Measurements from ENCODE around the gene PALD1. TPM values are rescaled to one million over a fixed set of nuclear protein-coding genes. Genes with fewer than 3 reads are reported as not detected.

The PALD1 gene
- total RNA-seq, 2 donors from 2014 or later: 17.3 to 19.7 TPM

- H3K27me3 ChIP-seq (ENCODE audit: control insufficient read depth, insufficient read depth, low read length, poor library complexity, severe bottlenecking): no peaks in the 10 kb centered on the region
- TF ChIP-seq CTCF (conservative IDR thresholded peaks at IDR 0.05): no peak
- peaks cover 5% of the 10 kb centered on the region for H3K36me3 Mint-ChIP-seq (ENCODE audit: low read depth)
- no peaks in the 10 kb centered on the region for H3K27me3 Mint-ChIP-seq (ENCODE audit: insufficient read depth)
- H3K4me1 ChIP-seq (ENCODE audit: control insufficient read depth, insufficient read depth, low read length): peaks cover 5% of the 10 kb centered on the region
- no peak overlapping the region for H3K4me3 ChIP-seq (ENCODE audit: low read length)
- WGBS, 2 experiments (ENCODE audit: insufficient coverage in 1 of 2, insufficient read length in 1 of 2): 89% methylated on average over 4 of the region's 4 CpGs; no CpG with 5 or more reads in 1 of the 2 experiments
- H3K9me3 ChIP-seq (ENCODE audit: control insufficient read depth, low read length): no peaks in the 10 kb centered on the region
- H3K4me3 Mint-ChIP-seq: no peak overlapping the region
- no peak for DNase-seq
- no peak overlapping the region for H3K27ac ChIP-seq (ENCODE audit: low read depth, low read length)
- H3K36me3 ChIP-seq (ENCODE audit: control insufficient read depth, insufficient read depth, low read length): no peaks in the 10 kb centered on the region
- H3K27ac Mint-ChIP-seq: peak overlapping the region; percentile 66
- H3K4me1 Mint-ChIP-seq: peaks cover 32% of the 10 kb centered on the region
- H3K9me3 Mint-ChIP-seq: no peaks in the 10 kb centered on the region
- no peak overlapping the region for H3K9ac ChIP-seq (ENCODE audit: extremely low read depth, low read length, poor library complexity, severe bottlenecking)
Observed at GRCh38 chr10:70495691-70496261, 17.2 kb downstream of the PALD1 start.

- H3K27me3 ChIP-seq (ENCODE audit: control insufficient read depth, insufficient read depth, low read length, poor library complexity, severe bottlenecking): no peaks in the 10 kb centered on the region
- no peak for TF ChIP-seq CTCF (conservative IDR thresholded peaks at IDR 0.05)
- no peaks in the 10 kb centered on the region for H3K36me3 ChIP-seq (ENCODE audit: control insufficient read depth, insufficient read depth, low read length)
- no peaks in the 10 kb centered on the region for H3K9me3 ChIP-seq (ENCODE audit: control insufficient read depth, low read length)
- no peaks in the 10 kb centered on the region for H3K27me3 Mint-ChIP-seq (ENCODE audit: insufficient read depth)
- no peak overlapping the region for H3K9ac ChIP-seq (ENCODE audit: extremely low read depth, low read length, poor library complexity, severe bottlenecking)
- no peak overlapping the region for H3K4me3 ChIP-seq (ENCODE audit: low read length)
- peaks cover 35% of the 10 kb centered on the region for H3K4me1 Mint-ChIP-seq
- 93 to 95% methylated on average over 7 to 13 of the region's 13 CpGs for WGBS, 2 experiments (ENCODE audit: insufficient coverage in 1 of 2, insufficient read length in 1 of 2)
- no peak for DNase-seq
- H3K9me3 Mint-ChIP-seq: no peaks in the 10 kb centered on the region
- H3K4me3 Mint-ChIP-seq: no peak overlapping the region
- H3K27ac ChIP-seq (ENCODE audit: low read depth, low read length): no peak overlapping the region
- H3K27ac Mint-ChIP-seq: peak overlapping the region; percentile 66
- H3K4me1 ChIP-seq (ENCODE audit: control insufficient read depth, insufficient read depth, low read length): peaks cover 5% of the 10 kb centered on the region
- H3K36me3 Mint-ChIP-seq (ENCODE audit: low read depth): peaks cover 5% of the 10 kb centered on the region
Observed at GRCh38 chr10:70496341-70497119, 18.0 kb downstream of the PALD1 start.

- H3K4me1 ChIP-seq (ENCODE audit: control insufficient read depth, insufficient read depth, low read length): peaks cover 5% of the 10 kb centered on the region
- H3K4me1 Mint-ChIP-seq: peaks cover 33% of the 10 kb centered on the region
- no peaks in the 10 kb centered on the region for H3K9me3 Mint-ChIP-seq
- no peak overlapping the region for H3K9ac ChIP-seq (ENCODE audit: extremely low read depth, low read length, poor library complexity, severe bottlenecking)
- no peaks in the 10 kb centered on the region for H3K27me3 ChIP-seq (ENCODE audit: control insufficient read depth, insufficient read depth, low read length, poor library complexity, severe bottlenecking)
- peak overlapping the region; percentile 40 for H3K27ac Mint-ChIP-seq
- H3K27me3 Mint-ChIP-seq (ENCODE audit: insufficient read depth): no peaks in the 10 kb centered on the region
- H3K9me3 ChIP-seq (ENCODE audit: control insufficient read depth, low read length): no peaks in the 10 kb centered on the region
- peaks cover 5% of the 10 kb centered on the region for H3K36me3 Mint-ChIP-seq (ENCODE audit: low read depth)
- no peak for DNase-seq
- no peak for TF ChIP-seq CTCF (conservative IDR thresholded peaks at IDR 0.05)
- 81 to 95% methylated on average over 7 to 13 of the region's 13 CpGs for WGBS, 2 experiments (ENCODE audit: insufficient coverage in 1 of 2, insufficient read length in 1 of 2)
- no peak overlapping the region for H3K4me3 ChIP-seq (ENCODE audit: low read length)
- H3K4me3 Mint-ChIP-seq: no peak overlapping the region
- H3K36me3 ChIP-seq (ENCODE audit: control insufficient read depth, insufficient read depth, low read length): no peaks in the 10 kb centered on the region
- no peak overlapping the region for H3K27ac ChIP-seq (ENCODE audit: low read depth, low read length)
Observed at GRCh38 chr10:70497120-70497545, 18.6 kb downstream of the PALD1 start.
